IPS DF 19.7 (cell line): ENCODE data around the gene GPR50.

Experiments used
- DNase-seq: peaks from one replicate; pipeline ENCODE4 v3.0.0-alpha.2; 2013; ENCODE audit warnings: low read depth, low spot score

The GPR50 gene

GRCh38 chrX:151176231-151176750, at the start of gene GPR50:
Gene GPR50, plus strand, starts transcription at chrX:151176584. Its CDS starts 138 bp downstream, at chrX:151176722.
- no peak for DNase-seq

GRCh38 chrX:151132531-151132930, 43.9 kb upstream of the GPR50 start:
- no peak for DNase-seq

GRCh38 chrX:151151665-151152267, 24.6 kb upstream of the GPR50 start:
- DNase-seq, result no peak

- no peak for DNase-seq
These were observed 23.3 kb upstream of the GPR50 start for GRCh38 chrX:151153086-151153485.

- DNase-seq, result no peak
These were observed 22.7 kb upstream of the GPR50 start for GRCh38 chrX:151153667-151154066.

GRCh38 chrX:151155234-151155633, 21.1 kb upstream of the GPR50 start:
- DNase-seq, result no peak

- no peak for DNase-seq
These were observed 14.7 kb upstream of the GPR50 start for GRCh38 chrX:151161690-151162089.

GRCh38 chrX:151167791-151168345, 8.5 kb upstream of the GPR50 start:
- no peak for DNase-seq

- DNase-seq, result no peak
These were observed 6.6 kb upstream of the GPR50 start for GRCh38 chrX:151169783-151170182.

- no peak for DNase-seq
These were observed 1.7 kb upstream of the GPR50 start for GRCh38 chrX:151174581-151175282.

- no peak for DNase-seq
These were observed 911 bp upstream of the GPR50 start for GRCh38 chrX:151175283-151176062.

- no peak for DNase-seq
These were observed 1.0 kb downstream of the GPR50 start for GRCh38 chrX:151177141-151178027.

GRCh38 chrX:151178746-151179145, 2.4 kb downstream of the GPR50 start:
- DNase-seq, result no peak

- no peak for DNase-seq
These were observed 4.0 kb downstream of the GPR50 start for GRCh38 chrX:151180400-151180799.

- DNase-seq, result no peak
These were observed 4.7 kb downstream of the GPR50 start for GRCh38 chrX:151181088-151181487.

- DNase-seq, result no peak
These were observed 6.9 kb downstream of the GPR50 start for GRCh38 chrX:151183233-151183753.

- DNase-seq, result no peak
These were observed 7.7 kb downstream of the GPR50 start for GRCh38 chrX:151183912-151184565.

GRCh38 chrX:151184705-151185104, 8.3 kb downstream of the GPR50 start:
- DNase-seq, result no peak

- DNase-seq, result no peak
These were observed 30.5 kb downstream of the GPR50 start for GRCh38 chrX:151206871-151207270.

GRCh38 chrX:151225843-151226242, 49.5 kb downstream of the GPR50 start:
- no peak for DNase-seq
